ENCODE results near the gene CENPP. TPM values are rescaled to one million over a fixed set of nuclear protein-coding genes. Genes with fewer than 3 reads are reported as not detected.
A peak's percentile ranks its signal among the peaks of the same experiment; 100 is the strongest.

Gene CENPP
- total RNA-seq, 8 experiments from 2014 or later = 1.7 to 22.3 (median 5.0) TPM

DNA sequence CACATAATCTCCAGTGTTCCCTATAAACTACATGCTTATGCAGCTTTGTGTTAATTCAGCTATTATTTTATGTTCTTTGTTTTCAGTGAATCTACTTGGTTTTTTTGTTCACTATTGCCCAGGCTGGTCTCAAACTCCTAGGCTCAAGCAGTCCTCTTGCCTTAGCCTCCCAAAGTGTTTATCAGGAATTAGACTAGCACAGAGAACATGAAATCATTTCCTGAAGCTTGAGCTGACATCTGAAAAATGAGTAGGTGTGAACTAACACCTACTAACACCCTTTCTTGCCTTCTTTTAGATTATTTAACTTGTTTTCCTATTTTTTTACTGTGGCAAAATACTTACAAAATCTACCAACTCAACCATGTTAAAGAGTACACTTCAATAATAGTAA, 25.0 kb downstream of the CENPP start:
- Histone ChIP-seq H3K4me3 (no peak overlapping the region), H3K4me1 (replicated peaks in 1 of 2) (no peaks in the 10 kb centered on the region), H3K27ac (no peak overlapping the region)
- in situ Hi-C loops (cut with MboI; ENCODE audit: low pct_unique_long_range_greater_than_20kb in 2 of 9, low sequenced_read_pairs in 9 of 9, unreplicated experiment in 9 of 9) = no loop called here
- peak in 1 of 8 experiments; percentile 17 for ATAC-seq (replicated peaks in 6 of 8)

- Histone ChIP-seq H3K4me1 (replicated peaks in 1 of 2) (no peaks in the 10 kb centered on the region), H3K4me3 (no peak overlapping the region), H3K27ac (no peak overlapping the region)
- in situ Hi-C loops (cut with MboI; ENCODE audit: low pct_unique_long_range_greater_than_20kb in 2 of 9, low sequenced_read_pairs in 9 of 9, unreplicated experiment in 9 of 9) = no loop called here
- 56 to 100% (median 94%) methylated on average over 1 to 6 of the region's 6 CpGs; no CpG with 5 or more reads in 2 of the 10 experiments for WGBS, 10 experiments
- no peak for ATAC-seq (replicated peaks in 6 of 8)
Observed at GRCh38 chr9:92353051-92353450, 27.3 kb downstream of the CENPP start.

DNA sequence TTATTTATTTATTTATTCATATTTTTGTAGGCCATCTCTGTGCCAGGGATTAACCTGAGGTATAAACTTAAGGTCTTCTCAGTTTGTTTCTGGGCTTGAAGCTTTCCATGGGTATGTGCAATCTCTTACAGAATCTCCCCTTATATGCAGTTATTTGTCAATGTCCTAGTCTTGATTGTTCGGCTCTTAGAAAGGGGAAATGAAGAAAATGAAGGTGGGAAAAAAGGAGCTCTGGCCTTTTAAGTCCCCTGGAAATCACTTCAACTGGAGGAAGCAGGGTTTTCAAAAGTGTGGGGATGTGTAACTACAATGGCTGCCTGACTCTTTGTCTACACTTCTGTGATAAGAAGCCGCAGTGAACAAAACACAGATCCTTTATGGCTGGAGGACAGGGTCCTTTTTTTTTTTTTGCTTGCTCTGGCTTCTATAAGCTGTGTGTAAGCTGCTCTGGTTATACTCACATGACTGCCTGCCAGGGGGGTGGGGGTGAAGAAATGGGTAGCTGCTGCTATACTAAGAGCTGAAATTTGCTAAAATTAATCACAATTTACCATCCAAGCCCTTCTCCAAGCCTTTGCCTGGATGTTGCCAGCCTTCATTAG, 33.7 kb downstream of the CENPP start:
- peak in 5 of 8 experiments; percentile 57 to 86 (median 74) for ATAC-seq (replicated peaks in 6 of 8)
- in situ Hi-C loops (cut with MboI; ENCODE audit: low pct_unique_long_range_greater_than_20kb in 2 of 9, low sequenced_read_pairs in 9 of 9, unreplicated experiment in 9 of 9) = no loop called here
- 0 to 67% (median 50%) methylated on average over 1 to 2 of the region's 2 CpGs; no CpG with 5 or more reads in 1 of the 10 experiments for WGBS, 10 experiments
- H3K4me1 ChIP-seq (replicated peaks in 1 of 2) = no peaks in the 10 kb centered on the region
- no peak overlapping the region for H3K27ac ChIP-seq
- H3K4me3 ChIP-seq = no peak overlapping the region

DNA sequence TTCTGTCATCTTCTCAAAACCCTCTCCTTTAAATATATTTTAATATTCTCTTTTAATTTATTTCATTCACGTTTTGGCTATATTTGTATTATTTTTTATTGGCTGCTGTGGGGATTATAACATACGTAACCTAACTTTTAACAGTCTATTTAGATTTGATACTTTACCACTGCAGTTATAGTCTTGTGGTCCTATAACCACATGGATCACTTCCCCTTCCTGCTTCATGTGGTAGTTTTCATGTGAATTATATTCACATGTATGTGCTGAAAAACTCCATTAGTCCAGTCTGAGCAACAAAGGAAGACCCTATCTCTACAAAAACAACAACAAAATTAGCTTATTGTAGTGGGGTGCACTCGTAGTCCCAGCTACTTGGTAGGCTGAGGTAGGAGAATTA, 34.3 kb downstream of the CENPP start:
- Histone ChIP-seq H3K4me1 (replicated peaks in 1 of 2) (no peaks in the 10 kb centered on the region), H3K27ac (no peak overlapping the region), H3K4me3 (no peak overlapping the region)
- 60 to 95% (median 65%) methylated on average over 2 to 3 of the region's 3 CpGs; no CpG with 5 or more reads in 1 of the 10 experiments for WGBS, 10 experiments
- no peak for ATAC-seq (replicated peaks in 6 of 8)
- in situ Hi-C loops (cut with MboI; ENCODE audit: low pct_unique_long_range_greater_than_20kb in 2 of 9, low sequenced_read_pairs in 9 of 9, unreplicated experiment in 9 of 9) = no loop called here

- in situ Hi-C loops (cut with MboI; ENCODE audit: low pct_unique_long_range_greater_than_20kb in 2 of 9, low sequenced_read_pairs in 9 of 9, unreplicated experiment in 9 of 9) = no loop called here
- no peak for ATAC-seq (replicated peaks in 6 of 8)
- no peak overlapping the region for H3K4me3 ChIP-seq
- no peak overlapping the region for H3K27ac ChIP-seq
- WGBS, 10 experiments = 0 to 86% (median 29%) methylated on average over 1 to 2 of the region's 2 CpGs; no CpG with 5 or more reads in 4 of the 10 experiments
- H3K4me1 ChIP-seq (replicated peaks in 1 of 2) = no peaks in the 10 kb centered on the region
Observed at GRCh38 chr9:92369075-92369474, 43.3 kb downstream of the CENPP start.

GRCh38 chr9:92373167-92373566, 47.4 kb downstream of the CENPP start:
- 44 to 100% (median 90%) methylated on average over 1 to 2 of the region's 2 CpGs; no CpG with 5 or more reads in 2 of the 10 experiments for WGBS, 10 experiments
- Histone ChIP-seq H3K4me3 (no peak overlapping the region), H3K4me1 (replicated peaks in 1 of 2) (no peaks in the 10 kb centered on the region), H3K27ac (no peak overlapping the region)
- no peak for ATAC-seq (replicated peaks in 6 of 8)
- in situ Hi-C loops (cut with MboI; ENCODE audit: low pct_unique_long_range_greater_than_20kb in 2 of 9, low sequenced_read_pairs in 9 of 9, unreplicated experiment in 9 of 9) = no loop called here

DNA sequence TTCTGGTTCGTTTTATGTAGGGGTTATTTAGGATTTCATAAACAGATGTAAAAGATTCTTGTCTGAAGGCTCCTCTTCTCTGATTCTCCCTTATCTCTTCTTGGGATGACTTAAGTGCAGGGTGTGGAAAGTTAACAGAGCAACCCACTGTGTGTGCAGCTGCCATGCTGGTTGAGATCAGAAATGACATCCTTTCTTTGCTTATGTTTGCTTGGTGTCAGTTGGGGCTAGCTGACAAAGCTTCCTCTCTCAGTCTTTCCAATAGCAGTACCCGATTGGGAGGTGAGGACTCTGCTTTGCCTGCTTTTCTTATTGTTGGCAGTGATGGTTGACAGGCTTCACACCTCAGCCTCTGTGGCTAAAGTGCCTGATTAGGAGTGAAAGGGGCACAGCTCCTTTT, 52.1 kb downstream of the CENPP start:
- in situ Hi-C loops (cut with MboI; ENCODE audit: low pct_unique_long_range_greater_than_20kb in 2 of 9, low sequenced_read_pairs in 9 of 9, unreplicated experiment in 9 of 9) = no loop called here
- no peak overlapping the region for H3K27ac ChIP-seq
- no peak overlapping the region for H3K4me3 ChIP-seq
- no peak for ATAC-seq (replicated peaks in 6 of 8)
- peaks cover 0 to 4% of the 10 kb centered on the region in 2 donors for H3K4me1 ChIP-seq (replicated peaks in 1 of 2)
- WGBS, 10 experiments = 63 to 100% (median 88%) methylated on average over 1 to 2 of the region's 2 CpGs; no CpG with 5 or more reads in 1 of the 10 experiments

GRCh38 chr9:92378865-92379560, 53.3 kb downstream of the CENPP start:
- ATAC-seq (replicated peaks in 6 of 8) = peak in 7 of 8 experiments; percentile 61 to 87 (median 78)
- WGBS, 10 experiments = 23 to 63% (median 49%) methylated on average over 2 to 7 of the region's 7 CpGs
- no peak overlapping the region for H3K27ac ChIP-seq
- in situ Hi-C loops (cut with MboI; ENCODE audit: low pct_unique_long_range_greater_than_20kb in 2 of 9, low sequenced_read_pairs in 9 of 9, unreplicated experiment in 9 of 9) = no loop called here
- H3K4me1 ChIP-seq (replicated peaks in 1 of 2) = peaks cover 0 to 4% of the 10 kb centered on the region in 2 donors
- H3K4me3 ChIP-seq = no peak overlapping the region

DNA sequence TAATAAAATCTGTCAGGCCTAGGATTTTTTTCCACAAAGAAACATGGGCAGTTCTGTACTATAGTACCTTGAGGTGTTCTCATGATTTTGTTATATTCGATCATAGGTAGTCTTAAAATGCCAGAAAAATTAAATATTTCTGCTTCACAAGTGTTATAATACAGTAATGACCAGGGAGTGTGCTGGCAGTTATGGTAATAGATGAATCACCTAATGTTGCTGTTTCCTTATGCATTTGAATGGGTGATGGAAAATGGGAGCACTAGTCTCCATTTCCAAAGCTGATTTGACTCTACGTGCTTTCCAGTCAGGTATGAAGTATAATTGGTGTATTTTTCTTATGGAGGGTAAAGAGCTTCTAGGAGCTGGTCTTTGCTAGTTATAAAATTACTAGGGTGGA, 54.9 kb downstream of the CENPP start:
- WGBS, 10 experiments = 29 to 100% (median 81%) methylated on average over 1 to 2 of the region's 2 CpGs; no CpG with 5 or more reads in 3 of the 10 experiments
- peak in 2 of 8 experiments; percentile 62 to 66 for ATAC-seq (replicated peaks in 6 of 8)
- Histone ChIP-seq H3K4me3 (no peak overlapping the region), H3K4me1 (replicated peaks in 1 of 2) (peaks cover 0 to 4% of the 10 kb centered on the region in 2 donors), H3K27ac (no peak overlapping the region)
- in situ Hi-C loops (cut with MboI; ENCODE audit: low pct_unique_long_range_greater_than_20kb in 2 of 9, low sequenced_read_pairs in 9 of 9, unreplicated experiment in 9 of 9) = no loop called here

DNA sequence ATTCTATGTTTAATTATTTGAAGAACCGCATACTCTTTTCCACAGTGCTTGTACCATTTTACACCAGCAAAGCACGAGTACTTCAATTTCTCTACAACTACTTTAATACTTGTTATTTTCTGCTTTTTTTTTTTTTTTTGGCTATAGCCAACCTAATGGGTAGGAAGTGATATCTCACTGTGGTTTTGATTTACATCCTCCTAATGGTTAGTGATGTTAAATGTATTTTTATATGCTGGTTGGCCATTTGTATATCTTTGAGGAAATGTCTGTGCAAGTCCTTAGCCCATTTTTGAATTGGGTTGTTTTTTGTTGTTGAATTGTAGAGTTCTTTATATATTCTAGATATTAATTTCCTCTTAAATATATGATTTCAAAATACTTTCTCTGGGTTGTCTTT, 56.0 kb downstream of the CENPP start:
- no peak overlapping the region for H3K27ac ChIP-seq
- peaks cover 0 to 4% of the 10 kb centered on the region in 2 donors for H3K4me1 ChIP-seq (replicated peaks in 1 of 2)
- 83 to 100% (median 96%) methylated on average over 1 to 2 of the region's 2 CpGs; no CpG with 5 or more reads in 1 of the 10 experiments for WGBS, 10 experiments
- in situ Hi-C loops (cut with MboI; ENCODE audit: low pct_unique_long_range_greater_than_20kb in 2 of 9, low sequenced_read_pairs in 9 of 9, unreplicated experiment in 9 of 9) = no loop called here
- no peak for ATAC-seq (replicated peaks in 6 of 8)
- H3K4me3 ChIP-seq = no peak overlapping the region

- 18 to 100% (median 89%) methylated on average over 1 of the region's 1 CpG; no CpG with 5 or more reads in 3 of the 10 experiments for WGBS, 10 experiments
Observed at GRCh38 chr9:92384375-92384774, 58.6 kb downstream of the CENPP start.

DNA sequence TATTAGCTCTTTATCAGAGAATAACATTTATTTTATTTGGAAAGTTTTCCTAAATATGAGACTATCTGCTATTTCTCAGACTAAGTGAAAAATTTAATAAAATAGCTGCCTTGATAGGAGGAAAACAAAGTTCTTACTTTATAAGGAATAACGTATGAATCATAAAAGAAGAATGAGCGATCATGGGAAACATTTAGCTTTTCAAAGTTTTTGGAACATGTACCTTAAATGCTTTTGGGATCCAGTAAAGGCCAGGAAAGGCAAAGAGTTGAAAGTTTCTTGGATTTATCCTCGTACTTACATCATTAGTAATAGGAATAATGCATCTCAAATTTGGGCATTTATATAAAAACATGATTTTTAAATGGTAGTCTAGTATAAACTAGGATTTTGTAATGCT, 59.2 kb downstream of the CENPP start:
- H3K4me1 ChIP-seq (replicated peaks in 1 of 2) = no peaks in the 10 kb centered on the region
- no peak overlapping the region for H3K27ac ChIP-seq
- H3K4me3 ChIP-seq = no peak overlapping the region
- in situ Hi-C loops (cut with MboI; ENCODE audit: low pct_unique_long_range_greater_than_20kb in 2 of 9, low sequenced_read_pairs in 9 of 9, unreplicated experiment in 9 of 9) = no loop called here
- ATAC-seq (replicated peaks in 6 of 8) = no peak
- 82 to 100% (median 94%) methylated on average over 1 to 3 of the region's 3 CpGs for WGBS, 10 experiments

More at GRCh38 chr9:92384375-92384774, 58.6 kb downstream of the CENPP start:
- ATAC-seq (replicated peaks in 6 of 8) = peak in 4 of 8 experiments; percentile 38 to 93 (median 78)
- no peak overlapping the region for H3K27ac ChIP-seq
- H3K4me3 ChIP-seq = no peak overlapping the region
- H3K4me1 ChIP-seq (replicated peaks in 1 of 2) = no peaks in the 10 kb centered on the region
- in situ Hi-C loops (cut with MboI; ENCODE audit: low pct_unique_long_range_greater_than_20kb in 2 of 9, low sequenced_read_pairs in 9 of 9, unreplicated experiment in 9 of 9) = no loop called here

- Histone ChIP-seq H3K4me3 (no peak overlapping the region), H3K4me1 (replicated peaks in 1 of 2) (no peaks in the 10 kb centered on the region), H3K27ac (no peak overlapping the region)
- in situ Hi-C loops (cut with MboI; ENCODE audit: low pct_unique_long_range_greater_than_20kb in 2 of 9, low sequenced_read_pairs in 9 of 9, unreplicated experiment in 9 of 9) = no loop called here
- WGBS, 10 experiments = 40 to 100% (median 73%) methylated on average over 1 to 6 of the region's 6 CpGs; no CpG with 5 or more reads in 2 of the 10 experiments
- no peak for ATAC-seq (replicated peaks in 6 of 8)
Observed at GRCh38 chr9:92385477-92385876, 59.7 kb downstream of the CENPP start.
